HL-60 (cell line): ENCODE measurements around the gene CEBPB.

Experiments
- GABPA ChIP-seq: IDR thresholded peaks from 2 replicates; pipeline ENCODE4 v1.6.1; 2012; ENCODE audit warnings: low read depth
- POLR2AphosphoS5 ChIP-seq: IDR thresholded peaks from 2 replicates; pipeline ENCODE4 v1.6.1; 2012; ENCODE audit warnings: low read depth
- SPI1 ChIP-seq: IDR thresholded peaks from 2 replicates; pipeline ENCODE4 v1.6.1; 2012; ENCODE audit warnings: low read depth, mild to moderate bottlenecking, borderline replicate concordance
- TF ChIP-seq, protein P1 (sequence below): IDR thresholded peaks from one replicate; pipeline ENCODE4 v1.5.1; 2011; ENCODE audit warnings: low read length, control low read depth, inconsistent platforms; ENCODE audit not compliant: insufficient read depth
- TF ChIP-seq, protein P2 (sequence below): IDR thresholded peaks from 2 replicates; pipeline ENCODE4 v1.6.1; 2012; ENCODE audit warnings: low read depth; ENCODE audit not compliant: insufficient replicate concordance

DNA sequence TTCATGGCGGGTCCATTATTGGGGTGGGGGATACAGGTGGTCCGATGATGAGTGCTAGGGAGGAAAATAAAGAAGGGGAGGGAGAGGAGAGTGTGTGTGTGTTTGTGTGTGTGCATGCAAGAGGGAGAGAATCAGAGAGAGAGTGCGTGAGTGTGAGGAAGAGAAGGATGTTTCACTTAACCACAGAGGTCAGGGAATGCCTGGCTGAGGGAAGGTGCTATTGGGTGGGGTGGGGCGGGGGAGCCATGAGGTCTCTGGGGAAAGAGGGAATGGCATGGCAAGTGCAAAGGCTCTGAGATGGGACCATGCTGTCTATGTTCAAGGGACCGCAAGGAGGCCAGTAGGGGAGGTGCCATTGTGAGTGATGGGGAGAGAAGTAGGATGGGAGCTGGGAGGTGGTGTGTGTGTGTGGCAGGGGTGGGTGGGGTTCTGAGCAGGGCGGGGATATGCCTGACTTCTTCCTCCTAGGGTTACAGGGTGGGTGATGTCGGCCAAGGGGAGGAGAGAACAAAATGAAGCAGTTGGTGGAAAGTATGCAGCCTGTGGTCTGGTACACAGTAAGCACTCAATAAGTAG lies 23.0 kb downstream of the CEBPB start:
- TF ChIP-seq, protein P1, sequence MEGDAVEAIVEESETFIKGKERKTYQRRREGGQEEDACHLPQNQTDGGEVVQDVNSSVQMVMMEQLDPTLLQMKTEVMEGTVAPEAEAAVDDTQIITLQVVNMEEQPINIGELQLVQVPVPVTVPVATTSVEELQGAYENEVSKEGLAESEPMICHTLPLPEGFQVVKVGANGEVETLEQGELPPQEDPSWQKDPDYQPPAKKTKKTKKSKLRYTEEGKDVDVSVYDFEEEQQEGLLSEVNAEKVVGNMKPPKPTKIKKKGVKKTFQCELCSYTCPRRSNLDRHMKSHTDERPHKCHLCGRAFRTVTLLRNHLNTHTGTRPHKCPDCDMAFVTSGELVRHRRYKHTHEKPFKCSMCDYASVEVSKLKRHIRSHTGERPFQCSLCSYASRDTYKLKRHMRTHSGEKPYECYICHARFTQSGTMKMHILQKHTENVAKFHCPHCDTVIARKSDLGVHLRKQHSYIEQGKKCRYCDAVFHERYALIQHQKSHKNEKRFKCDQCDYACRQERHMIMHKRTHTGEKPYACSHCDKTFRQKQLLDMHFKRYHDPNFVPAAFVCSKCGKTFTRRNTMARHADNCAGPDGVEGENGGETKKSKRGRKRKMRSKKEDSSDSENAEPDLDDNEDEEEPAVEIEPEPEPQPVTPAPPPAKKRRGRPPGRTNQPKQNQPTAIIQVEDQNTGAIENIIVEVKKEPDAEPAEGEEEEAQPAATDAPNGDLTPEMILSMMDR, result no peak
- TF ChIP-seq GABPA, result no peak
- no peak for TF ChIP-seq SPI1
- TF ChIP-seq POLR2AphosphoS5, result no peak
- TF ChIP-seq, protein P2, sequence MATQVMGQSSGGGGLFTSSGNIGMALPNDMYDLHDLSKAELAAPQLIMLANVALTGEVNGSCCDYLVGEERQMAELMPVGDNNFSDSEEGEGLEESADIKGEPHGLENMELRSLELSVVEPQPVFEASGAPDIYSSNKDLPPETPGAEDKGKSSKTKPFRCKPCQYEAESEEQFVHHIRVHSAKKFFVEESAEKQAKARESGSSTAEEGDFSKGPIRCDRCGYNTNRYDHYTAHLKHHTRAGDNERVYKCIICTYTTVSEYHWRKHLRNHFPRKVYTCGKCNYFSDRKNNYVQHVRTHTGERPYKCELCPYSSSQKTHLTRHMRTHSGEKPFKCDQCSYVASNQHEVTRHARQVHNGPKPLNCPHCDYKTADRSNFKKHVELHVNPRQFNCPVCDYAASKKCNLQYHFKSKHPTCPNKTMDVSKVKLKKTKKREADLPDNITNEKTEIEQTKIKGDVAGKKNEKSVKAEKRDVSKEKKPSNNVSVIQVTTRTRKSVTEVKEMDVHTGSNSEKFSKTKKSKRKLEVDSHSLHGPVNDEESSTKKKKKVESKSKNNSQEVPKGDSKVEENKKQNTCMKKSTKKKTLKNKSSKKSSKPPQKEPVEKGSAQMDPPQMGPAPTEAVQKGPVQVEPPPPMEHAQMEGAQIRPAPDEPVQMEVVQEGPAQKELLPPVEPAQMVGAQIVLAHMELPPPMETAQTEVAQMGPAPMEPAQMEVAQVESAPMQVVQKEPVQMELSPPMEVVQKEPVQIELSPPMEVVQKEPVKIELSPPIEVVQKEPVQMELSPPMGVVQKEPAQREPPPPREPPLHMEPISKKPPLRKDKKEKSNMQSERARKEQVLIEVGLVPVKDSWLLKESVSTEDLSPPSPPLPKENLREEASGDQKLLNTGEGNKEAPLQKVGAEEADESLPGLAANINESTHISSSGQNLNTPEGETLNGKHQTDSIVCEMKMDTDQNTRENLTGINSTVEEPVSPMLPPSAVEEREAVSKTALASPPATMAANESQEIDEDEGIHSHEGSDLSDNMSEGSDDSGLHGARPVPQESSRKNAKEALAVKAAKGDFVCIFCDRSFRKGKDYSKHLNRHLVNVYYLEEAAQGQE, result no peak
